HepG2 (cell line): ENCODE measurements around the gene HEXIM1. TPM values are rescaled to one million over a fixed set of nuclear protein-coding genes. Genes with fewer than 3 reads are reported as not detected.

Experiments
- AHR ChIP-seq: IDR thresholded peaks from 2 replicates; pipeline ENCODE4 v1.6.1; 2018; ENCODE audit warnings: missing genetic modification reagents, missing compliant biosample characterization
- CENPT ChIP-seq: sonication (generic); formaldehyde crosslinking; IDR thresholded peaks from 2 replicates; pipeline ENCODE4 v1.8.0; 2022; ENCODE audit warnings: low read depth, mild to moderate bottlenecking, moderate library complexity, missing genetic modification reagents
- GMEB1 ChIP-seq: sonication (generic); formaldehyde crosslinking; IDR thresholded peaks from 2 replicates; pipeline ENCODE4 v1.5.1; 2020; ENCODE audit warnings: missing genetic modification reagents, mild to moderate bottlenecking, borderline replicate concordance
- GMEB2 ChIP-seq: IDR thresholded peaks from 2 replicates; pipeline ENCODE4 v1.6.1; 2016; ENCODE audit warnings: missing biosample characterization, missing genetic modification reagents, low read depth
- HIC2 ChIP-seq: sonication (generic); formaldehyde crosslinking; IDR thresholded peaks from 2 replicates; pipeline ENCODE4 v1.9.0; 2022; ENCODE audit warnings: low read depth, missing genetic modification reagents
- MBNL3 ChIP-seq: fragments of 250-450 bp; sonication (Bioruptor Pico); conservative IDR thresholded peaks from 2 replicates; pipeline ENCODE4 v1.8.0; 2022; ENCODE audit warnings: mild to moderate bottlenecking, inconsistent platforms
- MLXIP ChIP-seq: sonication (generic); formaldehyde crosslinking; IDR thresholded peaks from 2 replicates; pipeline ENCODE4 v1.9.0; 2021; ENCODE audit warnings: missing genetic modification reagents, borderline replicate concordance
- MNT ChIP-seq: fragments of 450-650 bp; IDR thresholded peaks from 2 replicates; pipeline ENCODE4 v1.6.1; 2016
- NCOA5 ChIP-seq: sonication (generic); formaldehyde crosslinking; IDR thresholded peaks from 2 replicates; pipeline ENCODE4 v1.4.0; 2020; ENCODE audit warnings: missing genetic modification reagents
- TAF1 ChIP-seq: sonication (generic); formaldehyde crosslinking; IDR thresholded peaks from 2 replicates; pipeline ENCODE4 v1.4.0; 2020; ENCODE audit warnings: missing genetic modification reagents
- YEATS2 ChIP-seq: sonication (generic); formaldehyde crosslinking; IDR thresholded peaks from 2 replicates; pipeline ENCODE4 v1.4.0; 2020; ENCODE audit warnings: missing genetic modification reagents, borderline replicate concordance
- ZNF44 ChIP-seq: sonication (generic); formaldehyde crosslinking; IDR thresholded peaks from 2 replicates; pipeline ENCODE4 v1.5.1; 2020; ENCODE audit warnings: mild to moderate bottlenecking, missing genetic modification reagents
- ZNF556 ChIP-seq: sonication (generic); formaldehyde crosslinking; IDR thresholded peaks from 2 replicates; pipeline ENCODE4 v1.4.0; 2020; ENCODE audit warnings: mild to moderate bottlenecking, missing genetic modification reagents, borderline replicate concordance
- ZNF557 ChIP-seq: sonication (generic); formaldehyde crosslinking; IDR thresholded peaks from 2 replicates; pipeline ENCODE4 v1.4.0; 2020; ENCODE audit warnings: missing genetic modification reagents
- ZNF710 ChIP-seq: sonication (generic); formaldehyde crosslinking; IDR thresholded peaks from 2 replicates; pipeline ENCODE4 v1.5.0; 2020; ENCODE audit warnings: mild to moderate bottlenecking, missing genetic modification reagents, borderline replicate concordance
- ZNF839 ChIP-seq: sonication (generic); formaldehyde crosslinking; IDR thresholded peaks from 2 replicates; pipeline ENCODE4 v1.4.0; 2020; ENCODE audit warnings: missing genetic modification reagents, mild to moderate bottlenecking, borderline replicate concordance
- polyA plus RNA-seq, 8 experiments: library from polyadenylated mRNA; depleted of rRNA in 3 of 8; stranded (reverse) in 7 of 8; unstranded in 1 of 8; fragments of >200 nt; fragmentation: Illumina TruSeq in 4 of 8; extraction: Trizol in 4 of 8; gene quantifications; 2 replicates each; pipeline versions ENCODE4 v1.2.1 to v1.2.3, GENCODE V29; 2011 to 2016; ENCODE audit warnings: low read depth in 4 of 8, missing spikeins in 1 of 8, mixed read lengths in 1 of 8; ENCODE audit not compliant: insufficient read depth in 1 of 8
- total RNA-seq, 5 experiments: library from RNA; depleted of rRNA; stranded (reverse); fragments of >200 nt; fragmentation: Illumina TruSeq; extraction: Trizol; gene quantifications; 2 replicates each; pipeline ENCODE4 v1.2.3, GENCODE V29; 2016; ENCODE audit warnings: low read depth in 1 of 5

The HEXIM1 gene
- total and polyA plus RNA-seq, 2 of the 13 experiments (the other 11 are each of a cell fraction or from before 2014, with no cell fraction given) = 10.5 to 16.6 TPM

- TF ChIP-seq MNT (peak; percentile 59), MBNL3 (CRISPR knock-in tag) (no peak), ZNF44 (no peak; the same call in 1 of the 2 replicates), GMEB2 (CRISPR knock-in tag) (peak; percentile 97), CENPT (CRISPR knock-in tag) (no peak), ZNF556 (CRISPR knock-in tag) (no peak; the same call in 1 of the 2 replicates), AHR (peak; percentile 99), ZNF839 (CRISPR knock-in tag) (peak; percentile 61; the same call in 1 of the 2 replicates), TAF1 (peak; percentile 94), MLXIP (CRISPR knock-in tag) (no peak), HIC2 (CRISPR knock-in tag) (peak; percentile 46), NCOA5 (CRISPR knock-in tag) (no peak), GMEB1 (CRISPR knock-in tag) (peak; percentile 98), ZNF710 (CRISPR knock-in tag) (peak; percentile 97), ZNF557 (peak; percentile 83; the same call in 1 of the 2 replicates), YEATS2 (peak; percentile 26; the same call in 1 of the 2 replicates)
Measured at GRCh38 chr17:45148183-45149036, at the start of gene HEXIM1 (continued).
